Transverse colon (tissue), 4 donors: ENCODE measurements around the gene HAGHL. TPM values are rescaled to one million over a fixed set of nuclear protein-coding genes. Genes with fewer than 3 reads are reported as not detected.

Experiments
- DNase-seq: peaks from one replicate; pipeline ENCODE4 v3.0.0-alpha.2; 2019
- H3K27ac ChIP-seq, 4 donors: fragments of 200-600 bp; sonication (generic); 2 replicates each; pipeline ENCODE4 v1.5.1; 2016 to 2018; ENCODE audit warnings: inconsistent platforms in 4 of 4
- H3K27me3 ChIP-seq: fragments of 200-600 bp; sonication (generic); 2 replicates; pipeline ENCODE4 v1.5.1; 2017; ENCODE audit warnings: inconsistent platforms
- H3K36me3 ChIP-seq, 4 donors: fragments of 200-600 bp; sonication (generic); 2 replicates each; pipeline ENCODE4 v1.5.1; 2017 to 2019; ENCODE audit warnings: inconsistent platforms in 4 of 4
- H3K4me1 ChIP-seq, 4 donors: fragments of 200-600 bp; sonication (generic); 2 replicates each; pipeline ENCODE4 v1.5.1; 2017 to 2020; ENCODE audit warnings: inconsistent platforms in 4 of 4
- H3K4me3 ChIP-seq, 4 donors: fragments of 200-600 bp; sonication (generic); 1 replicate in 1 of 4; 2 replicates in 3 of 4; pipeline versions ENCODE4 v1.5.1 to v1.6.1; 2017 to 2019; ENCODE audit warnings: inconsistent platforms in 4 of 4
- H3K9me3 ChIP-seq, 2 donors: fragments of 200-600 bp; sonication (generic); 2 replicates each; pipeline ENCODE4 v1.5.1; 2017 to 2019; ENCODE audit warnings: inconsistent platforms in 2 of 2
- EP300 ChIP-seq: sonication (generic); formaldehyde crosslinking; IDR thresholded peaks from one replicate; pipeline ENCODE4 v1.6.1; 2017; ENCODE audit warnings: antibody characterized with exemption, low read depth
- POLR2A ChIP-seq: fragments of 450-650 bp; IDR thresholded peaks from one replicate; pipeline ENCODE4 v1.6.1; 2016; ENCODE audit warnings: antibody characterized with exemption, mild to moderate bottlenecking, moderate library complexity
- POLR2AphosphoS5 ChIP-seq, 3 donors: sonication (generic); formaldehyde crosslinking; IDR thresholded peaks; one replicate each; pipeline ENCODE4 v1.6.1; 2016; ENCODE audit warnings: antibody characterized with exemption in 3 of 3
- WGBS, 2 donors: methylation state at CpG; one replicate each; pipeline ENCODE4 v1.1.5; 2018; ENCODE audit warnings: low coverage in 1 of 2; 5-methylcytosine and 5-hydroxymethylcytosine counted together
- in situ Hi-C, 4 donors: fragments of 200-750 bp; cut with MboI; loops; one replicate each; pipeline versions ENCODE4 v1.15.0 to v1.15.1; 2017; ENCODE audit warnings: low sequenced_read_pairs in 3 of 4, low pct_ligation_motif_present in 1 of 4, low pct_unique_long_range_greater_than_20kb in 1 of 4
- intact Hi-C: fragments of 100-400 bp; cut with DNase I; formaldehyde crosslinking; loops from one replicate; pipeline ENCODE4 v1.15.1; 2023; ENCODE audit warnings: low total_unique reads
- total RNA-seq, 4 donors: library from RNA; depleted of rRNA; stranded (reverse); fragments of >200 nt; gene quantifications; one replicate each; pipeline ENCODE4 v1.1.0, GENCODE V29; 2016
- TF ChIP-seq, protein P1 (sequence below), 5 experiments: fragments of 200-600 bp in 3 of 5; fragments of 450-650 bp in 2 of 5; sonication (generic) in 3 of 5; IDR thresholded peaks; 1 replicate in 2 of 5; 2 replicates in 3 of 5; pipeline ENCODE4 v1.5.1; 2016 to 2017; ENCODE audit warnings: antibody characterized with exemption in 5 of 5, inconsistent platforms in 3 of 5, mild to moderate bottlenecking in 2 of 5, moderate library complexity in 1 of 5

Gene HAGHL, protein sequence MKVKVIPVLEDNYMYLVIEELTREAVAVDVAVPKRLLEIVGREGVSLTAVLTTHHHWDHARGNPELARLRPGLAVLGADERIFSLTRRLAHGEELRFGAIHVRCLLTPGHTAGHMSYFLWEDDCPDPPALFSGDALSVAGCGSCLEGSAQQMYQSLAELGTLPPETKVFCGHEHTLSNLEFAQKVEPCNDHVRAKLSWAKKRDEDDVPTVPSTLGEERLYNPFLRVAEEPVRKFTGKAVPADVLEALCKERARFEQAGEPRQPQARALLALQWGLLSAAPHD
- total RNA-seq: 10 to 100 TPM in 1 of 4 donors, 1 to 10 TPM in 3; 1.2 to 12.3 (median 5.5) TPM

DNA sequence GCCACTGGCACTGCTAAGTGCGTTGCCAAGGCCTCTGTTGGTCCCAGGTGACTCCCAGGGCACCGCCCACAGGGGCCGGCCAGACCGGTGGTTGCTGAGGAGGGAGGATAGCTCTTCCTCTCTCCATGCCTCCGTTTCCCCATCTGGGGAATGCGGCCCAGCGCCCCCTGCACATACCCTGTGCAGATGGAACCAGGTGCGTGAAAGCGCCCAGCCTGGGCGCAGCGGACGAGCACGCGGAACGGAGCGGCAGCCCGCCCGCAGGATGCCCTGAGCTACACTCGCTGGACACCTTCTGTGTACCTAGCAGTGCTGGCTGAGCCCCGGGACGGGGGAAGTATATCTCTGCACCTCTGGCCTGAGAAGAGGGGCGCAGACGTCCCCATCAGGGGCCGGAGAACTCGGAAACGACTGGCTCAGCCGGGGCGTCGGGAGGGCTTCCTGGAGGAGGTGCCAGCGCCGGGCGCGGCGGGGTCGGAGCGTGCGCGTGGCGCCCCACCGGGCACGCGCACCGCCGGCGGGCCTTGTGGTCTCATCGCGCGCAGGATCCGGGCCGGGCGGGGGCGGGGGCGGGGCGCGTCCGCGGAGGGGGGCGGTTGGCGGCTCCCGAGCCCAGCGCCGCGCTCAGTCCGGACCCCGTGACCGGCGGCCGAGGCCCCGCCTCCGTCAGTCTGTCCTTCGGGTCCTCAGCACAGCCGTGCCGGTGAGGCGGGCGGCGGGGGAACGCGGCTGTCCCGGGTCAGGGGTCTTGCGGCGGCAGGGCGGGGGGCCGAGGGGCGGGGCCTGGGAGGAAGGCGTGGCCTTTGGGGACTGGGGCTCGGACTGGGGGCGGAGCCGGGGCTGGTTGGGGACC, at the start of gene HAGHL, which contains the start of gene CCDC78:
Gene HAGHL (plus strand): TSS at position 669 of the 853 bp plus-strand sequence. CDS start 404 bp downstream, outside the sequence.
Gene CCDC78 (minus strand): TSS at position 6 of the 853 bp plus-strand sequence. CDS start 76 bp downstream, outside the sequence.
- DNase-seq: peak; percentile 61
- WGBS, 2 donors: 5% methylated on average over 10 of the region's 88 CpGs; no CpG with 5 or more reads in 1 of the 2 donors
- TF ChIP-seq POLR2A (no peak), EP300 (no peak), POLR2AphosphoS5 (IDR thresholded peaks at IDR 0.05) (no peak)
- TF ChIP-seq, protein P1, sequence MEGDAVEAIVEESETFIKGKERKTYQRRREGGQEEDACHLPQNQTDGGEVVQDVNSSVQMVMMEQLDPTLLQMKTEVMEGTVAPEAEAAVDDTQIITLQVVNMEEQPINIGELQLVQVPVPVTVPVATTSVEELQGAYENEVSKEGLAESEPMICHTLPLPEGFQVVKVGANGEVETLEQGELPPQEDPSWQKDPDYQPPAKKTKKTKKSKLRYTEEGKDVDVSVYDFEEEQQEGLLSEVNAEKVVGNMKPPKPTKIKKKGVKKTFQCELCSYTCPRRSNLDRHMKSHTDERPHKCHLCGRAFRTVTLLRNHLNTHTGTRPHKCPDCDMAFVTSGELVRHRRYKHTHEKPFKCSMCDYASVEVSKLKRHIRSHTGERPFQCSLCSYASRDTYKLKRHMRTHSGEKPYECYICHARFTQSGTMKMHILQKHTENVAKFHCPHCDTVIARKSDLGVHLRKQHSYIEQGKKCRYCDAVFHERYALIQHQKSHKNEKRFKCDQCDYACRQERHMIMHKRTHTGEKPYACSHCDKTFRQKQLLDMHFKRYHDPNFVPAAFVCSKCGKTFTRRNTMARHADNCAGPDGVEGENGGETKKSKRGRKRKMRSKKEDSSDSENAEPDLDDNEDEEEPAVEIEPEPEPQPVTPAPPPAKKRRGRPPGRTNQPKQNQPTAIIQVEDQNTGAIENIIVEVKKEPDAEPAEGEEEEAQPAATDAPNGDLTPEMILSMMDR (IDR thresholded peaks at IDR 0.05): no peak
- Histone ChIP-seq H3K27me3 (peaks cover 45% of the 10 kb centered on the region), H3K4me3 (peak within 1 kb of the TSS; percentile 2 to 56 (median 36)), H3K27ac (peak within 1 kb of the TSS; percentile 22 to 47 (median 38)), H3K9me3 (no peaks in the 10 kb centered on the region), H3K4me1 (peaks cover 26 to 36% (median 31%) of the 10 kb centered on the region in 4 donors), H3K36me3 (no peaks in the 10 kb centered on the region)
- intact Hi-C loops (no loop called here), in situ Hi-C loops (no loop called here)

- H3K4me3 ChIP-seq: no peak overlapping the region
- WGBS, 2 donors: 71% methylated on average over 31 of the region's 57 CpGs; no CpG with 5 or more reads in 1 of the 2 donors
- H3K36me3 ChIP-seq: peaks cover 0 to 9% (median 0%) of the 10 kb centered on the region in 4 donors
- H3K27ac ChIP-seq: peak overlapping the region in 3 of 4 donors; percentile 27 to 69 (median 40)
- no peak for TF ChIP-seq POLR2A
- TF ChIP-seq EP300: no peak
- TF ChIP-seq, protein P1 (IDR thresholded peaks at IDR 0.05): no peak
- TF ChIP-seq POLR2AphosphoS5 (IDR thresholded peaks at IDR 0.05): no peak
- no peak for DNase-seq
- intact Hi-C loops: no loop called here
- in situ Hi-C loops: no loop called here
- H3K9me3 ChIP-seq: no peaks in the 10 kb centered on the region
- peaks cover 34 to 70% (median 53%) of the 10 kb centered on the region in 4 donors for H3K4me1 ChIP-seq
- H3K27me3 ChIP-seq: no peaks in the 10 kb centered on the region
Measured at GRCh38 chr16:677316-678190, 49.4 kb upstream of the HAGHL start.

GRCh38 chr16:678209-678857, 48.6 kb upstream of the HAGHL start:
- 77% methylated on average over 19 of the region's 21 CpGs; no CpG with 5 or more reads in 1 of the 2 donors for WGBS, 2 donors
- no peak for DNase-seq
- Histone ChIP-seq H3K27ac (peak overlapping the region in 2 of 4 donors; percentile 95 to 96), H3K9me3 (no peaks in the 10 kb centered on the region), H3K4me3 (no peak overlapping the region), H3K36me3 (peaks cover 0 to 9% (median 0%) of the 10 kb centered on the region in 4 donors), H3K4me1 (peaks cover 42 to 78% (median 59%) of the 10 kb centered on the region in 4 donors), H3K27me3 (no peaks in the 10 kb centered on the region)
- intact Hi-C loops: no loop called here
- in situ Hi-C loops: no loop called here
- TF ChIP-seq POLR2AphosphoS5 (IDR thresholded peaks at IDR 0.05): no peak
- TF ChIP-seq, protein P1 (IDR thresholded peaks at IDR 0.05): no peak
- no peak for TF ChIP-seq POLR2A
- TF ChIP-seq EP300: no peak
